ENCODE results near the gene PUM1. TPM values are rescaled to one million over a fixed set of nuclear protein-coding genes. Genes with fewer than 3 reads are reported as not detected.

The PUM1 gene
- total and polyA plus RNA-seq, 2 of the 8 experiments (the other 6 are each of a cell fraction or from before 2014, with no cell fraction given), result 122 to 177 TPM

- Histone ChIP-seq H3K4me3 (ENCODE audit: extremely low read depth in 1 of 4, insufficient read depth in 2 of 4, low read depth in 3 of 4, low read length in 4 of 4) (no peak overlapping the region), H3K79me2 (ENCODE audit: control insufficient read depth in 1 of 2, insufficient read depth in 2 of 2, low read length in 2 of 2) (no peaks in the 10 kb centered on the region; a peak in 1 of 4 replicates), H3K56ac (replicated peaks; ENCODE audit: insufficient read length, low read depth, low read length) (no peak overlapping the region), H4K5ac (ENCODE audit: insufficient read length, low read depth, low read length) (no peak overlapping the region), H3K23ac (ENCODE audit: insufficient read length) (no peak overlapping the region), H2BK12ac (ENCODE audit: low read depth, low read length) (peak overlapping the region; percentile 14; the same call in 1 of the 2 replicates), H3K36me3 (ENCODE audit: control insufficient read depth in 2 of 4, insufficient read depth in 4 of 4, low read length in 3 of 4) (no peaks in the 10 kb centered on the region), H3K4me1 (replicated peaks in 1 of 4; ENCODE audit: control insufficient read depth in 3 of 4, insufficient read depth in 4 of 4, low read length in 3 of 4) (peaks cover 9 to 26% (median 17%) of the 10 kb centered on the region in 4 experiments), H2BK20ac (ENCODE audit: low read length) (no peak overlapping the region), H2BK5ac (ENCODE audit: low read depth, low read length) (no peak overlapping the region), H4K20me1 (replicated peaks in 1 of 2; ENCODE audit: control insufficient read depth in 1 of 2, insufficient read depth in 2 of 2, low read length in 2 of 2) (peaks cover 4 to 13% of the 10 kb centered on the region in 2 experiments), H4K8ac (ENCODE audit: extremely low read depth, insufficient read depth, low read length) (no peak overlapping the region), H2AK5ac (ENCODE audit: low read depth, low read length) (0 out of 2 replicates have a peak overlapping the region, but pooled peaks have one; percentile 15), H3K27me3 (replicated peaks in 1 of 4; ENCODE audit: control insufficient read depth in 3 of 4, extremely low read depth in 1 of 4, insufficient read depth in 3 of 4, low read length in 3 of 4) (no peaks in the 10 kb centered on the region), H4K91ac (replicated peaks; ENCODE audit: insufficient read length, low read length) (no peak overlapping the region), H3K9me3 (ENCODE audit: insufficient read depth in 2 of 2, low read depth in 1 of 2, low read length in 1 of 2) (no peaks in the 10 kb centered on the region), H2BK15ac (ENCODE audit: low read length) (no peak overlapping the region), H2BK120ac (replicated peaks; ENCODE audit: low read depth, low read length) (no peak overlapping the region), H3K79me1 (ENCODE audit: low read depth, low read length) (peaks cover 8% of the 10 kb centered on the region), H3K23me2 (ENCODE audit: low read depth, low read length) (no peaks in the 10 kb centered on the region), H3K4ac (replicated peaks; ENCODE audit: insufficient read length, low read depth, low read length) (no peak overlapping the region), H3K14ac (ENCODE audit: insufficient read length) (no peak overlapping the region), H3K9ac (replicated peaks in 1 of 4; ENCODE audit: extremely low read depth in 1 of 4, low read depth in 3 of 4, low read length in 3 of 4) (no peak overlapping the region), H3K27ac (ENCODE audit: low read depth, low read length) (no peak overlapping the region), H2AFZ (ENCODE audit: low read length) (no peak overlapping the region), H3K18ac (ENCODE audit: extremely low read depth, low read length) (no peak overlapping the region), H3K4me2 (ENCODE audit: insufficient read depth in 1 of 2, low read depth in 2 of 2, low read length in 2 of 2) (no peak overlapping the region)
- FAIRE-seq (no peak), DNase-seq (ENCODE audit: low read depth in 1 of 2, low spot score in 2 of 2) (no peak)
- ChIA-PET POLR2A (ENCODE audit: partially characterized antibody) (interaction anchor here (1.2 to 2.3 kb wide), 5 partner anchors 10 to 38 kb away, joined by 3 to 8 read pairs (median 4); no protein-coding TSS in a partner anchor), CTCF (ENCODE audit: partially characterized antibody) (interaction anchor here (0.9 to 3.5 kb wide), 7 partner anchors 8 to 153 kb away, joined by 3 to 20 read pairs (median 5); no protein-coding TSS in a partner anchor)
- 87% methylated on average over 15 of the region's 17 CpGs; no CpG with 5 or more reads in 1 of the 2 experiments for WGBS, 2 experiments (ENCODE audit: extremely low coverage in 1 of 2, insufficient coverage in 1 of 2, insufficient read length in 1 of 2, insufficient replicate concordance in 2 of 2, low coverage in 1 of 2, low lambda C conversion rate in 2 of 2, missing lambda C conversion rate in 1 of 2)
- TF ChIP-seq CEBPB (IDR thresholded peaks at IDR 0.05; ENCODE audit: low read depth, low read length) (no peak), SUZ12 (IDR thresholded peaks at IDR 0.05; ENCODE audit: low read length) (no peak), POLR2A (IDR thresholded peaks at IDR 0.05; ENCODE audit: control extremely low read depth in 1 of 2, low read depth in 2 of 2, low read length in 2 of 2) (no peak), YY1 (IDR thresholded peaks at IDR 0.05; ENCODE audit: low read depth, low read length) (no peak), SP1 (IDR thresholded peaks at IDR 0.05; ENCODE audit: low read depth, low read length) (no peak), RAD21 (IDR thresholded peaks at IDR 0.05 in 1 of 2, conservative IDR thresholded peaks at IDR 0.05 in 1 of 2; ENCODE audit: low read depth in 2 of 2, low read length in 2 of 2) (no peak), TBP (IDR thresholded peaks at IDR 0.05; ENCODE audit: low read depth, low read length) (no peak), MAFK (IDR thresholded peaks at IDR 0.05; ENCODE audit: low read depth, low read length) (no peak), BRCA1 (IDR thresholded peaks at IDR 0.05; ENCODE audit: low read depth, low read length) (no peak), CHD1 (IDR thresholded peaks at IDR 0.05; ENCODE audit: low read depth, low read length) (no peak), ASH2L (IDR thresholded peaks at IDR 0.05; ENCODE audit: low read length) (no peak), SP2 (IDR thresholded peaks at IDR 0.05; ENCODE audit: low read length) (no peak), FOSL1 (IDR thresholded peaks at IDR 0.05; ENCODE audit: insufficient read depth, low read depth, low read length) (no peak)
These were observed 179.7 kb downstream of the PUM1 start for GRCh38 chr1:30885570-30886522.

Data from H1 (cell line).